SU-DHL-6 (cell line): Measurements from ENCODE around the gene GEMIN4.

Experiments
- CTCF ChIP-seq: fragments of 200-600 bp; sonication (generic); IDR thresholded peaks from one replicate; pipeline ENCODE4 v1.5.1; 2017; ENCODE audit warnings: antibody characterized with exemption, mild to moderate bottlenecking, low read length, moderate library complexity; ENCODE audit not compliant: insufficient read depth, poor library complexity, severe bottlenecking
- EZH2phosphoT487 ChIP-seq: fragments of 200-600 bp; sonication (generic), shearing (Covaris generic); conservative IDR thresholded peaks from 2 replicates; pipeline ENCODE4 v1.6.1; 2018; ENCODE audit warnings: mild to moderate bottlenecking, antibody characterized with exemption, low read length, moderate library complexity, mixed read lengths

- TF ChIP-seq CTCF (no peak), EZH2phosphoT487 (no peak)
These were observed 14.4 kb downstream of the GEMIN4 start for GRCh38 chr17:737561-738113.
